HEK293T (cell line): ENCODE results near the gene RBM3.

Experiments
- BHLHE40 ChIP-seq: fragments of 450-650 bp; IDR thresholded peaks from 2 replicates; pipeline ENCODE4 v1.6.1; 2016; ENCODE audit warnings: mild to moderate bottlenecking, moderate library complexity, borderline replicate concordance
- FOXA1 ChIP-seq: fragments of 450-650 bp; IDR thresholded peaks from 2 replicates; pipeline ENCODE4 v1.6.1; 2016; ENCODE audit warnings: mild to moderate bottlenecking
- FOXK2 ChIP-seq: fragments of 450-650 bp; IDR thresholded peaks from 2 replicates; pipeline ENCODE4 v1.6.1; 2016; ENCODE audit warnings: mild to moderate bottlenecking
- FOXM1 ChIP-seq: fragments of 450-650 bp; IDR thresholded peaks from 2 replicates; pipeline ENCODE4 v1.6.1; 2017; ENCODE audit warnings: mild to moderate bottlenecking, borderline replicate concordance
- L3MBTL2 ChIP-seq: fragments of 450-650 bp; conservative IDR thresholded peaks from 2 replicates; pipeline ENCODE4 v1.6.1; 2016; ENCODE audit warnings: mild to moderate bottlenecking
- NFRKB ChIP-seq: fragments of 450-650 bp; IDR thresholded peaks from 2 replicates; pipeline ENCODE4 v1.6.1; 2016; ENCODE audit warnings: mild to moderate bottlenecking, moderate library complexity
- SP1 ChIP-seq: fragments of 450-650 bp; IDR thresholded peaks from 2 replicates; pipeline ENCODE4 v1.6.1; 2017
- SUZ12 ChIP-seq: fragments of 450-650 bp; IDR thresholded peaks from 2 replicates; pipeline ENCODE4 v1.6.1; 2016; ENCODE audit warnings: mild to moderate bottlenecking

- TF ChIP-seq SUZ12, result no peak
- no peak for TF ChIP-seq FOXM1
- no peak for TF ChIP-seq FOXK2
- TF ChIP-seq BHLHE40, result no peak
- no peak for TF ChIP-seq NFRKB
- TF ChIP-seq SP1, result no peak
- TF ChIP-seq L3MBTL2, result no peak
- TF ChIP-seq FOXA1, result no peak
Measured at GRCh38 chrX:48540028-48540375, 34.3 kb upstream of the RBM3 start.
